GM21526 (cell line): ENCODE data around the gene BCL10.

Source experiments
- ATAC-seq: cut with Tn5 transposase; IDR thresholded peaks from one replicate; pipeline ENCODE4 v1.9.1; 2021; ENCODE audit warnings: moderate library complexity; ENCODE audit not compliant: unreplicated experiment, low FRiP score

Gene BCL10

DNA sequence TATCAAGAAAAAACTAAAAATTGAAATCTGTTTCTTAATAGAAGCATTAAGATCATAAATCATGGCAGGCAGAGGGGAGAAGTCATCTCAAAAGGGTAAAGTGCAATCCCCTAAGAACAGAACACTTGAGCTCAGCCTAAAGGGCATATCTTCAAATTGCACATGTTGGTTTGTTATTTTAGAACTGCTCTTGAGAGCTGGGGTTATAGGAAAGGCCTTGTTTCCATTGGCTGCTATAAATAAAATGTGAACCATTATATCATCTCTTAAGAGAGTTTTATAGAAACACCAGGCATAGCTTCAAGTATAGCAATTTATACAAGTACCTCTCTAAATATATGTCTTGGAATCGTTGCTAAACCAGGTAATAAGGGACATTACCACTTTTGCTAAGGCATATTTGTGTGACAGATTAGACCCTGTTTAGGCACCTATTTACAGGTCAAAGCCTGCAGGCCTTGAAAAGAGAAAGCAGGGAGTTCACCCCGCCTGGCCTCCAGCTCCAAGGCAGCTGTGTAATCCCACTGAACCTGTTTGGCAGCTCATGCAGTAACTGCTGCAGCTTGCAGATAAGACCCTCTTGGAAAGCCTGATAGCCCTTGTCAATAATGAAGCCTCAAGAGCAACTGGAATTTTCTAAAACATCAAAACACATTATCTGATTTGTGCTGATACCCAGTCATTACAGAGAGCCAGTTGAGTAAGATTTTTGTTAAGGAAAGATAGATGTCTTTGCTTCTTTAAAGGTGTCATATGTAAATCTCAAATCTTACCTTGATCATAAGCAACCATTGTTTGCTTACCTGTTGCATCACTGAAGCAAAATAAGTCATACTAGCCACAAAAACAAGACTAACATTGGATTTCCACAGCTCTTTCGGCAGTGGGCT, 51.5 kb downstream of the BCL10 start:
- ATAC-seq: no peak

DNA sequence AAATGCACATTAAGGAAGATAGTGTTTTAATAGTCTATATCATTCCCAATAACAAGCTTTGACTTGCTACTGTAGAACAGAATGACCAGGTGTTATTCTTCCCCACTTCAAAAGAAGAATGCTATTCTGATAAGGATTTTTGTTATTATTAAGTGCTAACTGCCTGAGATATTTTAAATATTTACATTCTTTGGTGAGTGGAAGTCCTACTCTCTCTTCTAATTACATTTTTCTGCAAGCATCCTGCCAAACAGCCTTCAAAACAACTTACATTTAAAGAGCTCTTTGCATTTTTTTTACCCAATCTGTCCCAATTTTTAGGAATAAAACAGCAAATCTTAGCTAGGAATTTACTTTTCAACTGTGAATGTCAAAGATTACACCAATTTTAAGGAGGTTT, 52.1 kb downstream of the BCL10 start:
- no peak for ATAC-seq

DNA sequence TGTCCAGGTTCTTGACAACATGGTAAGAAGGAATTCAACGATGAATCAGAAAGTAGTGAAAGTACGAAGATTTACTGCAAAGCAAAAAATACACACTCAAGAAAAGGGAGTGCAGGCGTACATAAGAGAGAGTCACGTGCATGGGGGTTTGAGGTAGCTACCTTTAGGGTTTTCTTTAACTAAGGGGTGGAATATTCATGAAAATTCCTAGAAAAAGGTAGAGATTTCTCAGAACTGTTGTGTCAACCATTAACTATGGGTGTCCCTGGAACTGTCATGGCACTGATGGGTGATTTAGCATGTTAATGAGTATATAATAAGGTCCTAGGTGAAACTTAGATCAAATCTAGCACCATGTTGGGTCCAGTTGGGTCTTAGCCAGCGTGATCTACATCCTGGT, 53.1 kb downstream of the BCL10 start:
- ATAC-seq: no peak

DNA sequence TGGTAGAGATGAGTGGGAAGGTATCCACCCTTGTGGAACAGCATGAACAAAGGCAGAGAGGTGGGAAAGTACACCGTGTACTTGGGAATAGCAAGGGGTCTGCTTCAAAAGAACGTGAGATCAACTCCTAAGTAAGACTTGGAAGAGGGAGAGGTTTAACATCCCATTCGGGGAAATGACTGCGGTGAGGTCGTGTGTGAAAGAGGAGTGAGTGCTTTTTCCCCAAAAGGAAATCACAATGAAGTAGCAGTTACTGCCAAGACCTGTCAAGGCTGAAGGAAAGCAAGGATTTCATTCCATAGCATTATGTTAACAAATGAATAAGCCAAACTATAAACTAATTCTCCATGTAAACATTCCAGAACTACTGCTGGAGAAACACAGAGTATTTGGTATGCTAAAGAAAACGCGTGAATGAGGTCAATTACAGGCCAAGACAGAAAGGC, 55.7 kb downstream of the BCL10 start:
- ATAC-seq: no peak

DNA sequence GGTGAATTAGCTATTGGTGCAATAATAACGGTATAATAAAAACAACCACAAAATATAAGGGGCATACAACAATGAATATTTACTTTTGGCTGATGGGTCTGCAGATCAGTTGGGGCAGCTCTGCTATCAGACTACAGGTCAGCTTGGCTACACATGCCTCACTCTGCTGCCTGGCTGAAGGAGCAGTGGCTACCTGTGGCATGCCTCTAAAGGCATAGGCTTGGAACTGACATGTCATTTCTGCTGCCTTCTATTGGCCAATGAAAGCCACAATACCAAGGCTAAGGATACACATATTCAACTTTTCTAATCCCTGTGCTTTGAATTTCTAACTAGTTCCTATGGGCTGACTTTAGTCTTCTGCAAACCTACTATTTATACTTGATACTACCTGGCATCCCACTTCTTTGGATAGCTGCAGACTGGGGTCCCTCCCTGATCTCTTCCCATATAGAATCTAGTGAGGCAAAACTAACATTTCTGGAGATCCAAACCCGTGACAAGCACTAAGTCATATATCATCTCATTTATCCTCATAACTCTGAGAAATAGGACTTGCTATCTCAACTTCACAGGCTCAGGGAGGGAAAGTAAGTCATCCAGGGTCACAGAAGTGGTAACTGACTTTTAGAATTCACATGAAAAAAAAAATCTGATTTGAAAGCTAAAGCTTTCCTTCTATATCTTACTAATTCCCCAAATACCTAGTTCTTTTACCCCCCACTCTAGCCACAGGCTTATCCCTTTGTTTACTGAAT, 56.4 kb downstream of the BCL10 start:
- ATAC-seq: no peak

DNA sequence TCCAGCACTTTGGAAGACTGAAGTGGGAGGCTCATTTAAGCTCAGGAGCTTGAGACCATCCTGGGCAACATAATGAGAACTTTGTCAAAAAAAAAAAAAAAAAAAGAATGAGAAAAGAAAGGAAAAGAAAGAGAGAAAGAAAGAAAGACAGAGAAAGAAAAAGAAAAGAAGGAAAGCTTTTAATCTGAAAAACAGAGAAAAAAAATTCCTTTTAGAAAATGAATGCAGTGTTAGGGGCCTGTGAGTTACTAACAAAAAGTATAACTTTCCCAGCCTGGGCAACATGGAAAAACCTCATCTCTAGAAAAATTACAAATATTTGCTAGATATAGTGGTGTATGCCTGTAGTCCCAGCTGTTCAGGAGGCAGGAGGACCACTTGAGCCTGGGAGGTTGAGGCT, 59.7 kb downstream of the BCL10 start:
- no peak for ATAC-seq
